Measurements from ENCODE around the gene CAMK2A.

GRCh38 chr5:150264667-150265603 lies 24.6 kb downstream of the CAMK2A start:
- no peak for TF ChIP-seq POLR2AphosphoS5 (IDR thresholded peaks at IDR 0.05; ENCODE audit: insufficient read depth, low read depth, low read length)
- no peak for TF ChIP-seq EZH2 (IDR thresholded peaks at IDR 0.05; ENCODE audit: borderline replicate concordance, low read depth, low read length, severe bottlenecking)
- TF ChIP-seq CTCF (IDR thresholded peaks at IDR 0.05; ENCODE audit: extremely low read depth in 1 of 2, insufficient read depth in 1 of 2, low read depth in 1 of 2, low read length in 2 of 2), result no peak
- no peak for TF ChIP-seq MYC (IDR thresholded peaks at IDR 0.05; ENCODE audit: low read depth, low read length)
- TF ChIP-seq POLR2A (IDR thresholded peaks at IDR 0.05; ENCODE audit: low read depth, low read length), result no peak
- TF ChIP-seq MAX (IDR thresholded peaks at IDR 0.05; ENCODE audit: insufficient read depth, insufficient read length), result no peak
- no peak for TF ChIP-seq GATA2 (IDR thresholded peaks at IDR 0.05; ENCODE audit: insufficient read depth, insufficient read length, low read depth, low read length)

Measured in endothelial cell of umbilical vein (primary cell).